Trophoblast cell (in vitro differentiated cells and primary cell): Measurements from ENCODE around the gene FAM107A.

Experiments used
- DNase-seq, 2 donors: peaks; one replicate each; pipeline ENCODE4 v3.0.0-alpha.2; 2016
- H2AFZ ChIP-seq: 2 replicates; pipeline ENCODE4 v1.6.1; 2013; ENCODE audit warnings: low read length, moderate library complexity, mild to moderate bottlenecking; ENCODE audit not compliant: insufficient read depth, poor library complexity
- H2AK5ac ChIP-seq: 2 replicates; pipeline ENCODE4 v1.6.1; 2013; ENCODE audit warnings: mild to moderate bottlenecking, low read length
- H2BK120ac ChIP-seq: 2 replicates; pipeline ENCODE4 v1.6.1; 2013; ENCODE audit warnings: low read length, mild to moderate bottlenecking, moderate library complexity; ENCODE audit not compliant: insufficient read depth, poor library complexity
- H2BK12ac ChIP-seq: 2 replicates; pipeline ENCODE4 v1.6.1; 2013; ENCODE audit warnings: mild to moderate bottlenecking, low read length, moderate library complexity
- H2BK5ac ChIP-seq: 2 replicates; pipeline ENCODE4 v1.6.1; 2013; ENCODE audit warnings: low read length, low read depth, moderate library complexity, mild to moderate bottlenecking; ENCODE audit not compliant: poor library complexity
- H3K14ac ChIP-seq: 2 replicates; pipeline ENCODE4 v1.6.1; 2013; ENCODE audit warnings: mild to moderate bottlenecking, low read length
- H3K18ac ChIP-seq: 2 replicates; pipeline ENCODE4 v1.6.1; 2013; ENCODE audit warnings: mild to moderate bottlenecking, low read length
- H3K23ac ChIP-seq: 2 replicates; pipeline ENCODE4 v1.6.1; 2013; ENCODE audit warnings: low read length
- H3K27ac ChIP-seq: 2 replicates; pipeline ENCODE4 v1.5.1; 2013; ENCODE audit warnings: low read depth, mild to moderate bottlenecking, inconsistent platforms, low read length, moderate library complexity
- H3K27me3 ChIP-seq: 2 replicates; pipeline ENCODE4 v1.6.1; 2013; ENCODE audit warnings: inconsistent platforms, mild to moderate bottlenecking, low read length, moderate library complexity; ENCODE audit not compliant: insufficient read depth
- H3K36me3 ChIP-seq, 2 experiments: 1 replicate in 1 of 2; 2 replicates in 1 of 2; pipeline ENCODE4 v1.6.1; 2013; ENCODE audit warnings: low read length in 2 of 2, mild to moderate bottlenecking in 2 of 2, moderate library complexity in 1 of 2; ENCODE audit not compliant: insufficient read depth in 2 of 2, control insufficient read depth in 1 of 2
- H3K4ac ChIP-seq: 2 replicates; pipeline ENCODE4 v1.6.1; 2013; ENCODE audit warnings: low read depth, mild to moderate bottlenecking, low read length, moderate library complexity
- H3K4me1 ChIP-seq, 2 experiments: 1 replicate in 1 of 2; 2 replicates in 1 of 2; pipeline ENCODE4 v1.6.1; 2013; ENCODE audit warnings: low read length in 2 of 2, mild to moderate bottlenecking in 2 of 2, moderate library complexity in 1 of 2; ENCODE audit not compliant: insufficient read depth in 2 of 2, control insufficient read depth in 1 of 2
- H3K4me2 ChIP-seq: 2 replicates; pipeline ENCODE4 v1.6.1; 2013; ENCODE audit warnings: inconsistent platforms, mild to moderate bottlenecking, low read length, moderate library complexity
- H3K4me3 ChIP-seq: 2 replicates; pipeline ENCODE4 v1.5.1; 2013; ENCODE audit warnings: mild to moderate bottlenecking, low read depth, low read length, inconsistent platforms
- H3K79me1 ChIP-seq: one replicate; pipeline ENCODE4 v1.6.1; 2013; ENCODE audit warnings: low read length
- H3K79me2 ChIP-seq: 2 replicates; pipeline ENCODE4 v1.6.1; 2013; ENCODE audit warnings: low read length, mild to moderate bottlenecking; ENCODE audit not compliant: control insufficient read depth, insufficient read depth, poor library complexity
- H3K9ac ChIP-seq: 2 replicates; pipeline ENCODE4 v1.6.1; 2013; ENCODE audit warnings: mild to moderate bottlenecking, low read length
- H3K9me3 ChIP-seq: 2 replicates; pipeline ENCODE4 v1.6.1; 2013; ENCODE audit warnings: low read depth, mild to moderate bottlenecking, control low read depth, inconsistent platforms, low read length; ENCODE audit not compliant: insufficient read depth
- H4K12ac ChIP-seq: 2 replicates; pipeline ENCODE4 v1.6.1; 2013; ENCODE audit warnings: low read depth, mild to moderate bottlenecking, low read length, moderate library complexity
- H4K8ac ChIP-seq: 2 replicates; pipeline ENCODE4 v1.6.1; 2013; ENCODE audit warnings: low read depth, mild to moderate bottlenecking, low read length, moderate library complexity
- H4K91ac ChIP-seq: one replicate; pipeline ENCODE4 v1.6.1; 2013; ENCODE audit warnings: low read depth, mild to moderate bottlenecking, low read length, moderate library complexity
- WGBS: extraction: QIAGEN DNeasy Blood & Tissue Kit; methylation state at CpG from one replicate; pipeline ENCODE4 v1.1.7; 2013; ENCODE audit warnings: missing lambda C conversion rate; ENCODE audit not compliant: insufficient read length, insufficient coverage; ENCODE audit errors: extremely low coverage; 5-methylcytosine and 5-hydroxymethylcytosine counted together

Gene FAM107A

GRCh38 chr3:58574682-58575081 lies 2.5 kb downstream of the FAM107A start:
- no peak overlapping the region for H4K8ac ChIP-seq
- no peaks in the 10 kb centered on the region for H3K36me3 ChIP-seq
- no peak overlapping the region for H3K4me3 ChIP-seq
- no peaks in the 10 kb centered on the region for H3K79me1 ChIP-seq
- H2BK5ac ChIP-seq, result no peak overlapping the region
- H3K18ac ChIP-seq, result no peak overlapping the region
- H3K4ac ChIP-seq, result no peak overlapping the region
- H3K9ac ChIP-seq, result no peak overlapping the region
- no peak overlapping the region for H2BK12ac ChIP-seq
- H2AFZ ChIP-seq, result no peak overlapping the region
- H3K9me3 ChIP-seq, result no peaks in the 10 kb centered on the region
- no peak overlapping the region for H2AK5ac ChIP-seq
- no peaks in the 10 kb centered on the region for H3K4me1 ChIP-seq
- H3K4me2 ChIP-seq, result no peak overlapping the region
- no peak overlapping the region for H4K91ac ChIP-seq
- no peak for DNase-seq
- H3K79me2 ChIP-seq, result no peaks in the 10 kb centered on the region
- H4K12ac ChIP-seq, result no peak overlapping the region
- no CpG with 5 or more reads among the region's 4 CpGs for WGBS
- H3K27ac ChIP-seq, result no peak overlapping the region
- no peak overlapping the region for H2BK120ac ChIP-seq
- H3K27me3 ChIP-seq, result no peaks in the 10 kb centered on the region
- H3K23ac ChIP-seq, result no peak overlapping the region
- H3K14ac ChIP-seq, result no peak overlapping the region

- H3K9ac ChIP-seq, result no peak overlapping the region
These were observed 3.1 kb downstream of the FAM107A start for GRCh38 chr3:58574106-58574505.

GRCh38 chr3:58573640-58574039 lies 3.6 kb downstream of the FAM107A start:
- no peak overlapping the region for H3K4me2 ChIP-seq
- no peak for DNase-seq
- H4K8ac ChIP-seq, result no peak overlapping the region
- H2BK12ac ChIP-seq, result no peak overlapping the region
- no peak overlapping the region for H3K9ac ChIP-seq
- no peak overlapping the region for H3K18ac ChIP-seq
- no peak overlapping the region for H3K23ac ChIP-seq
- no peak overlapping the region for H3K4ac ChIP-seq
- H3K9me3 ChIP-seq, result no peaks in the 10 kb centered on the region
- no peak overlapping the region for H2AFZ ChIP-seq
- H3K36me3 ChIP-seq, result no peaks in the 10 kb centered on the region
- H4K91ac ChIP-seq, result no peak overlapping the region
- no peaks in the 10 kb centered on the region for H3K27me3 ChIP-seq
- H3K27ac ChIP-seq, result no peak overlapping the region
- H3K14ac ChIP-seq, result no peak overlapping the region
- no peaks in the 10 kb centered on the region for H3K4me1 ChIP-seq
- H3K4me3 ChIP-seq, result no peak overlapping the region
- no CpG with 5 or more reads among the region's 6 CpGs for WGBS
- H4K12ac ChIP-seq, result no peak overlapping the region
- no peaks in the 10 kb centered on the region for H3K79me1 ChIP-seq
- no peak overlapping the region for H2AK5ac ChIP-seq
- no peak overlapping the region for H2BK120ac ChIP-seq
- H3K79me2 ChIP-seq, result no peaks in the 10 kb centered on the region
- H2BK5ac ChIP-seq, result no peak overlapping the region

More at GRCh38 chr3:58574106-58574505, 3.1 kb downstream of the FAM107A start:
- no peak overlapping the region for H3K18ac ChIP-seq
- no peaks in the 10 kb centered on the region for H3K27me3 ChIP-seq
- H4K12ac ChIP-seq, result no peak overlapping the region
- no peak for DNase-seq
- no CpG with 5 or more reads among the region's 3 CpGs for WGBS
- H4K8ac ChIP-seq, result no peak overlapping the region
- H2BK12ac ChIP-seq, result no peak overlapping the region
- no peak overlapping the region for H4K91ac ChIP-seq
- no peaks in the 10 kb centered on the region for H3K79me2 ChIP-seq
- H3K36me3 ChIP-seq, result no peaks in the 10 kb centered on the region
- no peak overlapping the region for H3K23ac ChIP-seq
- no peak overlapping the region for H3K4ac ChIP-seq
- no peak overlapping the region for H3K4me3 ChIP-seq
- H2AFZ ChIP-seq, result no peak overlapping the region
- no peak overlapping the region for H3K27ac ChIP-seq
- H3K4me1 ChIP-seq, result no peaks in the 10 kb centered on the region
- H3K9me3 ChIP-seq, result no peaks in the 10 kb centered on the region
- H3K4me2 ChIP-seq, result no peak overlapping the region
- no peak overlapping the region for H3K14ac ChIP-seq
- H2BK5ac ChIP-seq, result no peak overlapping the region
- no peak overlapping the region for H2BK120ac ChIP-seq
- H3K79me1 ChIP-seq, result no peaks in the 10 kb centered on the region
- H2AK5ac ChIP-seq, result no peak overlapping the region

GRCh38 chr3:58572634-58573230 lies 4.5 kb downstream of the FAM107A start:
- Histone ChIP-seq H3K36me3 (no peaks in the 10 kb centered on the region), H3K79me2 (no peaks in the 10 kb centered on the region), H3K27ac (no peak overlapping the region)

More at GRCh38 chr3:58572634-58573230, 4.5 kb downstream of the FAM107A start:
- Histone ChIP-seq H2BK5ac (no peak overlapping the region), H3K9me3 (no peaks in the 10 kb centered on the region), H3K4me3 (no peak overlapping the region), H3K4ac (no peak overlapping the region), H3K18ac (no peak overlapping the region), H2BK12ac (no peak overlapping the region), H3K79me1 (no peaks in the 10 kb centered on the region), H3K14ac (no peak overlapping the region), H3K23ac (no peak overlapping the region), H3K4me1 (no peaks in the 10 kb centered on the region), H2AFZ (no peak overlapping the region), H3K9ac (no peak overlapping the region), H4K8ac (no peak overlapping the region), H2AK5ac (no peak overlapping the region), H2BK120ac (no peak overlapping the region), H4K91ac (no peak overlapping the region), H3K4me2 (no peak overlapping the region), H3K27me3 (no peaks in the 10 kb centered on the region), H4K12ac (no peak overlapping the region)
- DNase-seq, result no peak
- WGBS, result no CpG with 5 or more reads among the region's 7 CpGs
